ENCODE measurements around the gene PLCL2.

Gene PLCL2

GRCh38 chr3:16982460-16982859 is 97.7 kb downstream of the PLCL2 start:
- TF ChIP-seq EZH2phosphoT487 (IDR thresholded peaks at IDR 0.05; ENCODE audit: low read depth) (no peak), CTCF (IDR thresholded peaks at IDR 0.05; ENCODE audit: low read depth, low read length) (no peak)
- H4K20me1 ChIP-seq (ENCODE audit: insufficient read depth, low read length) = no peaks in the 10 kb centered on the region; the same call in 1 of the 2 replicates

DNA sequence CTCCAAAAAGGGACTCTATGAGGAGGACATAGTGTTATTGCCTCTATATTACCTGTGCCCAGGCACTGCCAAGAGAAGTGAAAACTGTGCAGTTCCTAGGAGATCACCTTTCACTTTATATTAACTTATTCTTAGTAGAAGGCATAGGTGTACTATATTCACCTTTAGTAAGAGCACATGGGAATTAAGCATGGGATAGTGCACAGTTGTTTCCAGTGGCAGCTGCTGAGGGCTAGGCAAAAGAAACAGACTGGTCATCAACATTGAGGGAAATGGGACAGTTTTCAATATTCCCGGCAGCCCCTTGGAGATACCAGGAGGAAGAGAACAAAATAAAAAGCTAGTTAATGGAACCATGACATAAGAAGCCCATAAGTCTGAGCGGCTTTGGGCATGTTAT is 100.9 kb downstream of the PLCL2 start:
- H3K27ac ChIP-seq (ENCODE audit: low read length) = no peak overlapping the region
- no peak for TF ChIP-seq EZH2phosphoT487 (IDR thresholded peaks at IDR 0.05; ENCODE audit: low read depth)
- no peak for TF ChIP-seq CTCF (IDR thresholded peaks at IDR 0.05; ENCODE audit: low read depth, low read length)
- H3K4me1 ChIP-seq (ENCODE audit: low read length) = no peaks in the 10 kb centered on the region
- no peak overlapping the region for H3K4me2 ChIP-seq (ENCODE audit: low read length)
- H3K79me2 ChIP-seq (ENCODE audit: low read length) = 0 out of 2 replicates have a peak, but pooled peaks cover 3% of the 10 kb centered on the region
- no peaks in the 10 kb centered on the region for H3K27me3 ChIP-seq (ENCODE audit: low read depth, low read length)
- H2AFZ ChIP-seq (ENCODE audit: low read depth, low read length) = no peak overlapping the region
- H3K9me3 ChIP-seq (ENCODE audit: insufficient read depth, low read length) = no peaks in the 10 kb centered on the region
- H3K9ac ChIP-seq (ENCODE audit: low read length) = no peak overlapping the region
- H3K36me3 ChIP-seq (replicated peaks; ENCODE audit: low read depth, low read length) = no peaks in the 10 kb centered on the region
- no peak overlapping the region for H3K4me3 ChIP-seq (ENCODE audit: low read length)
- no peaks in the 10 kb centered on the region; the same call in 1 of the 2 replicates for H4K20me1 ChIP-seq (ENCODE audit: insufficient read depth, low read length)

More at GRCh38 chr3:16982460-16982859, 97.7 kb downstream of the PLCL2 start:
- no peak overlapping the region for H3K4me3 ChIP-seq (ENCODE audit: low read length)
- no peaks in the 10 kb centered on the region for H3K27me3 ChIP-seq (ENCODE audit: low read depth, low read length)
- H3K4me1 ChIP-seq (ENCODE audit: low read length) = no peaks in the 10 kb centered on the region
- H3K9me3 ChIP-seq (ENCODE audit: insufficient read depth, low read length) = no peaks in the 10 kb centered on the region
- no peak overlapping the region for H2AFZ ChIP-seq (ENCODE audit: low read depth, low read length)
- 0 out of 2 replicates have a peak, but pooled peaks cover 3% of the 10 kb centered on the region for H3K79me2 ChIP-seq (ENCODE audit: low read length)
- H3K36me3 ChIP-seq (replicated peaks; ENCODE audit: low read depth, low read length) = no peaks in the 10 kb centered on the region
- no peak overlapping the region for H3K9ac ChIP-seq (ENCODE audit: low read length)
- no peak overlapping the region for H3K4me2 ChIP-seq (ENCODE audit: low read length)
- no peak overlapping the region for H3K27ac ChIP-seq (ENCODE audit: low read length)

DNA sequence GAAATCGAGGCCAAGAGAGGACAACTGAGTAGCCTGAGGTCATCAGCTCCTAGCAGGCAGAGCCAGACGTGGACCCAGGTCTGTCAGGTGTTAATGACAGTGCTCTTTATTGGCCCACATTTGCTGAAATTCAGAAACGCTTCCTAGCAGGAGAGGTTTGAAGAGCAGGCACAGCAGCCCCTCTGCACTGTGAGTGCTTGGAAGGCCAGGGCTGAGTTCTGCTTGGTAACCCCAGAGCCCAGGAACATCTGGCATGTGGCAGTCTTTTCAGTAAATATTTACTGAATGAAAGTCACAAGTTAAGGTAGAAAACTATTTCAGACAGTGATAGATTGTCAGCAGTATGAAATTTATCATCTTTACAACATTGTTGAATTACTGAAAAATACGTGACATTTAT is 102.4 kb downstream of the PLCL2 start:
- H3K27me3 ChIP-seq (ENCODE audit: low read depth, low read length) = no peaks in the 10 kb centered on the region
- no peaks in the 10 kb centered on the region for H3K9me3 ChIP-seq (ENCODE audit: insufficient read depth, low read length)
- H2AFZ ChIP-seq (ENCODE audit: low read depth, low read length) = no peak overlapping the region
- no peak overlapping the region for H3K9ac ChIP-seq (ENCODE audit: low read length)
- H3K27ac ChIP-seq (ENCODE audit: low read length) = no peak overlapping the region
- H3K4me2 ChIP-seq (ENCODE audit: low read length) = no peak overlapping the region
- no peak overlapping the region for H3K4me3 ChIP-seq (ENCODE audit: low read length)
- TF ChIP-seq EZH2phosphoT487 (IDR thresholded peaks at IDR 0.05; ENCODE audit: low read depth) (no peak), CTCF (IDR thresholded peaks at IDR 0.05; ENCODE audit: low read depth, low read length) (no peak)
- no peaks in the 10 kb centered on the region; the same call in 1 of the 2 replicates for H4K20me1 ChIP-seq (ENCODE audit: insufficient read depth, low read length)
- 0 out of 2 replicates have a peak, but pooled peaks cover 3% of the 10 kb centered on the region for H3K79me2 ChIP-seq (ENCODE audit: low read length)
- no peaks in the 10 kb centered on the region for H3K4me1 ChIP-seq (ENCODE audit: low read length)
- H3K36me3 ChIP-seq (replicated peaks; ENCODE audit: low read depth, low read length) = no peaks in the 10 kb centered on the region

DNA sequence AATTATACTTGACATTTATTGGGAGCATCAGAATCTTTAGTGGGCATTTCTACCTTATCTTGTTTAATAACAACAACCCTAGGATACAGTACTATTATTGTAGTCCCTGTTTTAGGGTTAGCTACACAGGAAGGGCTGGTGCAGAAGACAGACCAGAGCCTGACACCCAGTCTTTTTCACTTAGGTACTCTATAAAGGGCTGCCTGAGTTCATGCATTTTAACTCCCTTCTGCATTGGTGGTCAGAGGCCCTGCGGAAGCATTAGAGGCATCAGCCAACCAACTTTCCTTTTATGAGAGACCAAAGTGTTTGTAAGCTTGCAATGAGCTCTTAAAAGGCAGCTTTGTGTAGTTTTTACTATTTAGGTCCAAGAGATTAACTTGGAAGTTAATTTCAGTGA is 105.4 kb downstream of the PLCL2 start:
- Histone ChIP-seq H3K4me2 (ENCODE audit: low read length) (no peak overlapping the region), H3K79me2 (ENCODE audit: low read length) (no peaks in the 10 kb centered on the region), H2AFZ (ENCODE audit: low read depth, low read length) (no peak overlapping the region), H4K20me1 (ENCODE audit: insufficient read depth, low read length) (no peaks in the 10 kb centered on the region; the same call in 1 of the 2 replicates), H3K9ac (ENCODE audit: low read length) (no peak overlapping the region), H3K4me1 (ENCODE audit: low read length) (no peaks in the 10 kb centered on the region), H3K27me3 (ENCODE audit: low read depth, low read length) (no peaks in the 10 kb centered on the region), H3K27ac (ENCODE audit: low read length) (no peak overlapping the region), H3K36me3 (replicated peaks; ENCODE audit: low read depth, low read length) (no peaks in the 10 kb centered on the region), H3K4me3 (ENCODE audit: low read length) (no peak overlapping the region), H3K9me3 (ENCODE audit: insufficient read depth, low read length) (no peaks in the 10 kb centered on the region)
- no peak for TF ChIP-seq EZH2phosphoT487 (IDR thresholded peaks at IDR 0.05; ENCODE audit: low read depth)
- TF ChIP-seq CTCF (IDR thresholded peaks at IDR 0.05; ENCODE audit: low read depth, low read length) = no peak
